ENCODE results near the gene SPCS2. TPM values are rescaled to one million over a fixed set of nuclear protein-coding genes. Genes with fewer than 3 reads are reported as not detected.

The SPCS2 gene
- polyA plus RNA-seq, 2 of the 4 experiments (the other 2 are of a cell fraction): 233 to 391 TPM

DNA sequence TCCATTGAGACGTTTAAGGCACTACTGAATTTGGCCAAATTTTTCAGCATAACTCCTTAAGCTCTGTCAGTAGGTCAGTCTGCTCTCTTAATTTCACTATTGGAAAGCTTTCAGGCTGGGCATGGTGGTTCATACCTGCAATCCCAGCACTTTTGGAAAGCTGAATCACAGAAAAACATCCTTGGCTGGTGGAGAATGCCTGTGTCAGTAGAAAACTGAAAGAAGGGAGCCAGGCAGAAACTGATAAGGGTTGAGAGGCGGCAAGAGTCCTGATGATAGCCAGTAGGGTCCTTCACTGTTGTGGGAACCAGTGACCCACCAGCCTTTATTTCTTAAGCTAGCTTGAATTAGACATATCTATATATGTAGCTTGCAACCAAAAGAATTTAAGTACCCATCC, 62.3 kb downstream of the SPCS2 start:
- TF ChIP-seq RNF2 (IDR thresholded peaks at IDR 0.05; ENCODE audit: borderline replicate concordance, low read depth) (no peak), CEBPB (IDR thresholded peaks at IDR 0.05) (no peak), JUNB (IDR thresholded peaks at IDR 0.05) (no peak), SMC3 (IDR thresholded peaks at IDR 0.05) (no peak), HEYL (CRISPR knock-in tag; IDR thresholded peaks at IDR 0.05) (no peak), KDM5A (IDR thresholded peaks at IDR 0.05) (no peak)
- TF ChIP-seq, protein P1, sequence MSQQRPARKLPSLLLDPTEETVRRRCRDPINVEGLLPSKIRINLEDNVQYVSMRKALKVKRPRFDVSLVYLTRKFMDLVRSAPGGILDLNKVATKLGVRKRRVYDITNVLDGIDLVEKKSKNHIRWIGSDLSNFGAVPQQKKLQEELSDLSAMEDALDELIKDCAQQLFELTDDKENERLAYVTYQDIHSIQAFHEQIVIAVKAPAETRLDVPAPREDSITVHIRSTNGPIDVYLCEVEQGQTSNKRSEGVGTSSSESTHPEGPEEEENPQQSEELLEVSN (IDR thresholded peaks at IDR 0.05; ENCODE audit: borderline replicate concordance, low read depth): no peak
- TF ChIP-seq, protein P2, sequence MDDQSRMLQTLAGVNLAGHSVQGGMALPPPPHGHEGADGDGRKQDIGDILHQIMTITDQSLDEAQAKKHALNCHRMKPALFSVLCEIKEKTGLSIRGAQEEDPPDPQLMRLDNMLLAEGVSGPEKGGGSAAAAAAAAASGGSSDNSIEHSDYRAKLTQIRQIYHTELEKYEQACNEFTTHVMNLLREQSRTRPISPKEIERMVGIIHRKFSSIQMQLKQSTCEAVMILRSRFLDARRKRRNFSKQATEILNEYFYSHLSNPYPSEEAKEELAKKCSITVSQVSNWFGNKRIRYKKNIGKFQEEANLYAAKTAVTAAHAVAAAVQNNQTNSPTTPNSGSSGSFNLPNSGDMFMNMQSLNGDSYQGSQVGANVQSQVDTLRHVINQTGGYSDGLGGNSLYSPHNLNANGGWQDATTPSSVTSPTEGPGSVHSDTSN (IDR thresholded peaks at IDR 0.05): no peak
- TF ChIP-seq, protein P3, sequence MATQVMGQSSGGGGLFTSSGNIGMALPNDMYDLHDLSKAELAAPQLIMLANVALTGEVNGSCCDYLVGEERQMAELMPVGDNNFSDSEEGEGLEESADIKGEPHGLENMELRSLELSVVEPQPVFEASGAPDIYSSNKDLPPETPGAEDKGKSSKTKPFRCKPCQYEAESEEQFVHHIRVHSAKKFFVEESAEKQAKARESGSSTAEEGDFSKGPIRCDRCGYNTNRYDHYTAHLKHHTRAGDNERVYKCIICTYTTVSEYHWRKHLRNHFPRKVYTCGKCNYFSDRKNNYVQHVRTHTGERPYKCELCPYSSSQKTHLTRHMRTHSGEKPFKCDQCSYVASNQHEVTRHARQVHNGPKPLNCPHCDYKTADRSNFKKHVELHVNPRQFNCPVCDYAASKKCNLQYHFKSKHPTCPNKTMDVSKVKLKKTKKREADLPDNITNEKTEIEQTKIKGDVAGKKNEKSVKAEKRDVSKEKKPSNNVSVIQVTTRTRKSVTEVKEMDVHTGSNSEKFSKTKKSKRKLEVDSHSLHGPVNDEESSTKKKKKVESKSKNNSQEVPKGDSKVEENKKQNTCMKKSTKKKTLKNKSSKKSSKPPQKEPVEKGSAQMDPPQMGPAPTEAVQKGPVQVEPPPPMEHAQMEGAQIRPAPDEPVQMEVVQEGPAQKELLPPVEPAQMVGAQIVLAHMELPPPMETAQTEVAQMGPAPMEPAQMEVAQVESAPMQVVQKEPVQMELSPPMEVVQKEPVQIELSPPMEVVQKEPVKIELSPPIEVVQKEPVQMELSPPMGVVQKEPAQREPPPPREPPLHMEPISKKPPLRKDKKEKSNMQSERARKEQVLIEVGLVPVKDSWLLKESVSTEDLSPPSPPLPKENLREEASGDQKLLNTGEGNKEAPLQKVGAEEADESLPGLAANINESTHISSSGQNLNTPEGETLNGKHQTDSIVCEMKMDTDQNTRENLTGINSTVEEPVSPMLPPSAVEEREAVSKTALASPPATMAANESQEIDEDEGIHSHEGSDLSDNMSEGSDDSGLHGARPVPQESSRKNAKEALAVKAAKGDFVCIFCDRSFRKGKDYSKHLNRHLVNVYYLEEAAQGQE (IDR thresholded peaks at IDR 0.05): no peak

DNA sequence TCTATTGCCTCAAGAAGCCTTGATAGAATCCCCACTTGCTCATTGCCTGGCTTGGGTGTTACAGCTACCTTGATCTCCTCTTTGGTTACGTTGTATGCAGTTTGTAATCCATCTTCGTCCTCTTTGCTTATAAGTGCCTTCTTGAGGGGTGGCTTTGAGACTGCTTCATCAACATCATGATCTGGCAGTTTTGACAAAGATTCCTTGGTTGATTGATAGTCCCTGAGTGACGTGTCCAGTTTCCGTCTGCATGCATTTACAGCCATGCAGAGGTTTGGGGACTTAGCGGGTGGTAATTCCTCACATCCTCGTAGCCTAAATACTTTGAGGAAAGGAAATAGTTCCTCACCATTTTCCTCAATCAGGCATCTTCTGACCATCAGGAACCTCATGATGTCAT, 62.8 kb downstream of the SPCS2 start:
- no peaks in the 10 kb centered on the region for H3K9me3 ChIP-seq
- no peak overlapping the region for H3K4me3 ChIP-seq
- no peak overlapping the region for H3K27ac ChIP-seq
- FAIRE-seq (no peak), ATAC-seq (no peak), DNase-seq (ENCODE audit: low read depth in 1 of 2, low spot score in 1 of 2) (no peak)
- no peak overlapping the region for H3K4me2 ChIP-seq
- POLR2A ChIA-PET: interaction anchor here (0.6 kb wide), 1 partner anchor 869 kb away, joined by 3 read pairs; no protein-coding TSS in a partner anchor
- TF ChIP-seq POLR2A (IDR thresholded peaks at IDR 0.05; ENCODE audit: low read length): no peak
- no peak for TF ChIP-seq TFCP2L1 (CRISPR knock-in tag; IDR thresholded peaks at IDR 0.05)
- TF ChIP-seq, protein P4, sequence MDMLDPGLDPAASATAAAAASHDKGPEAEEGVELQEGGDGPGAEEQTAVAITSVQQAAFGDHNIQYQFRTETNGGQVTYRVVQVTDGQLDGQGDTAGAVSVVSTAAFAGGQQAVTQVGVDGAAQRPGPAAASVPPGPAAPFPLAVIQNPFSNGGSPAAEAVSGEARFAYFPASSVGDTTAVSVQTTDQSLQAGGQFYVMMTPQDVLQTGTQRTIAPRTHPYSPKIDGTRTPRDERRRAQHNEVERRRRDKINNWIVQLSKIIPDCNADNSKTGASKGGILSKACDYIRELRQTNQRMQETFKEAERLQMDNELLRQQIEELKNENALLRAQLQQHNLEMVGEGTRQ (IDR thresholded peaks at IDR 0.05): no peak
- TF ChIP-seq HEYL (CRISPR knock-in tag; IDR thresholded peaks at IDR 0.05): no peak
- TF ChIP-seq RARB (CRISPR knock-in tag; IDR thresholded peaks at IDR 0.05): no peak
- peaks cover 3% of the 10 kb centered on the region; the same call in 1 of the 3 replicates for H3K4me1 ChIP-seq
- WGBS (ENCODE audit: missing lambda C conversion rate): 90% methylated on average over 6 of the region's 6 CpGs
- CTCF ChIA-PET: interaction anchor here (0.6 to 6.1 kb wide), 7 partner anchors 11 to 268 kb away, joined by 3 to 59 read pairs (median 8); partner anchors contain the start of genes NEU3 and TPBGL

More for the DNA sequence above, 62.3 kb downstream of the SPCS2 start:
- Histone ChIP-seq H3K4me1 (peaks cover 3% of the 10 kb centered on the region; the same call in 1 of the 3 replicates), H3K27ac (no peak overlapping the region), H3K9me3 (no peaks in the 10 kb centered on the region), H3K4me3 (no peak overlapping the region), H3K4me2 (no peak overlapping the region)
- no peak for FAIRE-seq
- POLR2A ChIA-PET: interaction anchor here (0.6 kb wide), 1 partner anchor 869 kb away, joined by 3 read pairs; no protein-coding TSS in a partner anchor
- ATAC-seq: no peak
- no peak for DNase-seq (ENCODE audit: low read depth in 1 of 2, low spot score in 1 of 2)
- WGBS (ENCODE audit: missing lambda C conversion rate): 73% methylated on average over 2 of the region's 2 CpGs
- CTCF ChIA-PET: interaction anchor here (0.6 to 6.1 kb wide), 7 partner anchors 12 to 277 kb away, joined by 3 to 59 read pairs (median 8); partner anchors contain the start of genes NEU3 and TPBGL

DNA sequence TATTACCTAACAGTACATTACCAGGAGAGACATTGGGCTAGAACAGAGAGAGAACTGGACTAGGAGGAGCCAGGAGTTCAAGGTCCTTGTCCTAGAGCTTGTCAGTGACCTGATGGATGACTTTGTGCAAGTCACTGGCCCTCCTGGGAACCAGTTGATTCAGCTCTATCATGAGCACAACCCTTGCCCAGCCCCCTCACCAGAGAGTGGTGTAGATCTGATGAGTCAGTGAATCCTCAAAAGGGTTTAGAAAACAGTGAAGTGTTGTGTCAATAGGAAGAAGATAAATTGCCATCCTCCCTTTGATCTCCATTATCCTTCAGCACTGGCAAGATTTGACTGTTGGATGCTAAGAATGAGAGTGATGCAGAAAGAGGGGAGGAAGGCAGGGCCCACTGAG, 64.0 kb downstream of the SPCS2 start:
- no peak overlapping the region for H3K4me3 ChIP-seq
- ATAC-seq (no peak), DNase-seq (ENCODE audit: low read depth in 1 of 2, low spot score in 1 of 2) (peak in 1 of 2 experiments; percentile 24), FAIRE-seq (no peak)
- no peak overlapping the region for H3K4me2 ChIP-seq
- POLR2A ChIA-PET: no interaction called here
- H3K27ac ChIP-seq: no peak overlapping the region
- H3K4me1 ChIP-seq: peaks cover 3% of the 10 kb centered on the region; the same call in 1 of the 3 replicates
- CTCF ChIA-PET: interaction anchor here (1.0 to 6.1 kb wide), 6 partner anchors 10 to 267 kb away, joined by 3 to 59 read pairs (median 17); partner anchors contain the start of gene TPBGL
- no peaks in the 10 kb centered on the region for H3K9me3 ChIP-seq
- TF ChIP-seq CHD2 (IDR thresholded peaks at IDR 0.05; ENCODE audit: low read length, partially characterized antibody) (no peak), MAFK (IDR thresholded peaks at IDR 0.05; ENCODE audit: partially characterized antibody) (peak; percentile 40)
